Measurements from ENCODE around the gene GRIA4.

GRCh38 chr11:105579111-105579510 is 30.8 kb upstream of the GRIA4 start:
- TF ChIP-seq, protein P1, sequence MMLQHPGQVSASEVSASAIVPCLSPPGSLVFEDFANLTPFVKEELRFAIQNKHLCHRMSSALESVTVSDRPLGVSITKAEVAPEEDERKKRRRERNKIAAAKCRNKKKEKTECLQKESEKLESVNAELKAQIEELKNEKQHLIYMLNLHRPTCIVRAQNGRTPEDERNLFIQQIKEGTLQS (IDR thresholded peaks at IDR 0.05) = no peak
- TF ChIP-seq, protein P2, sequence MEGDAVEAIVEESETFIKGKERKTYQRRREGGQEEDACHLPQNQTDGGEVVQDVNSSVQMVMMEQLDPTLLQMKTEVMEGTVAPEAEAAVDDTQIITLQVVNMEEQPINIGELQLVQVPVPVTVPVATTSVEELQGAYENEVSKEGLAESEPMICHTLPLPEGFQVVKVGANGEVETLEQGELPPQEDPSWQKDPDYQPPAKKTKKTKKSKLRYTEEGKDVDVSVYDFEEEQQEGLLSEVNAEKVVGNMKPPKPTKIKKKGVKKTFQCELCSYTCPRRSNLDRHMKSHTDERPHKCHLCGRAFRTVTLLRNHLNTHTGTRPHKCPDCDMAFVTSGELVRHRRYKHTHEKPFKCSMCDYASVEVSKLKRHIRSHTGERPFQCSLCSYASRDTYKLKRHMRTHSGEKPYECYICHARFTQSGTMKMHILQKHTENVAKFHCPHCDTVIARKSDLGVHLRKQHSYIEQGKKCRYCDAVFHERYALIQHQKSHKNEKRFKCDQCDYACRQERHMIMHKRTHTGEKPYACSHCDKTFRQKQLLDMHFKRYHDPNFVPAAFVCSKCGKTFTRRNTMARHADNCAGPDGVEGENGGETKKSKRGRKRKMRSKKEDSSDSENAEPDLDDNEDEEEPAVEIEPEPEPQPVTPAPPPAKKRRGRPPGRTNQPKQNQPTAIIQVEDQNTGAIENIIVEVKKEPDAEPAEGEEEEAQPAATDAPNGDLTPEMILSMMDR (IDR thresholded peaks at IDR 0.05; ENCODE audit: low read depth, low read length, missing input control) = no peak
- TF ChIP-seq RAD21 (IDR thresholded peaks at IDR 0.05) (no peak), NR2F2 (IDR thresholded peaks at IDR 0.05) (no peak), MAX (IDR thresholded peaks at IDR 0.05) (no peak), EGR1 (IDR thresholded peaks at IDR 0.05; ENCODE audit: low read depth in 2 of 2) (no peak)
- TF ChIP-seq, protein P3, sequence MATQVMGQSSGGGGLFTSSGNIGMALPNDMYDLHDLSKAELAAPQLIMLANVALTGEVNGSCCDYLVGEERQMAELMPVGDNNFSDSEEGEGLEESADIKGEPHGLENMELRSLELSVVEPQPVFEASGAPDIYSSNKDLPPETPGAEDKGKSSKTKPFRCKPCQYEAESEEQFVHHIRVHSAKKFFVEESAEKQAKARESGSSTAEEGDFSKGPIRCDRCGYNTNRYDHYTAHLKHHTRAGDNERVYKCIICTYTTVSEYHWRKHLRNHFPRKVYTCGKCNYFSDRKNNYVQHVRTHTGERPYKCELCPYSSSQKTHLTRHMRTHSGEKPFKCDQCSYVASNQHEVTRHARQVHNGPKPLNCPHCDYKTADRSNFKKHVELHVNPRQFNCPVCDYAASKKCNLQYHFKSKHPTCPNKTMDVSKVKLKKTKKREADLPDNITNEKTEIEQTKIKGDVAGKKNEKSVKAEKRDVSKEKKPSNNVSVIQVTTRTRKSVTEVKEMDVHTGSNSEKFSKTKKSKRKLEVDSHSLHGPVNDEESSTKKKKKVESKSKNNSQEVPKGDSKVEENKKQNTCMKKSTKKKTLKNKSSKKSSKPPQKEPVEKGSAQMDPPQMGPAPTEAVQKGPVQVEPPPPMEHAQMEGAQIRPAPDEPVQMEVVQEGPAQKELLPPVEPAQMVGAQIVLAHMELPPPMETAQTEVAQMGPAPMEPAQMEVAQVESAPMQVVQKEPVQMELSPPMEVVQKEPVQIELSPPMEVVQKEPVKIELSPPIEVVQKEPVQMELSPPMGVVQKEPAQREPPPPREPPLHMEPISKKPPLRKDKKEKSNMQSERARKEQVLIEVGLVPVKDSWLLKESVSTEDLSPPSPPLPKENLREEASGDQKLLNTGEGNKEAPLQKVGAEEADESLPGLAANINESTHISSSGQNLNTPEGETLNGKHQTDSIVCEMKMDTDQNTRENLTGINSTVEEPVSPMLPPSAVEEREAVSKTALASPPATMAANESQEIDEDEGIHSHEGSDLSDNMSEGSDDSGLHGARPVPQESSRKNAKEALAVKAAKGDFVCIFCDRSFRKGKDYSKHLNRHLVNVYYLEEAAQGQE (IDR thresholded peaks at IDR 0.05) = no peak

Data from liver (tissue), 3 donors.